GM12865 (cell line): Measurements from ENCODE around the gene OGA.

Source experiments
- DNase-seq: peaks from one replicate; pipeline ENCODE4 v3.0.0; 2010; ENCODE audit warnings: low read depth
- H3K4me3 ChIP-seq: 2 replicates; pipeline ENCODE4 v1.5.1; 2011; ENCODE audit warnings: mild to moderate bottlenecking, low read depth, low read length, control low read depth
- TF ChIP-seq, protein P1 (sequence below): IDR thresholded peaks from 2 replicates; pipeline ENCODE4 v1.5.1; 2011; ENCODE audit warnings: low read length, control low read depth, low read depth, inconsistent platforms; ENCODE audit not compliant: insufficient read depth; ENCODE audit errors: missing control alignments

Gene OGA

DNA sequence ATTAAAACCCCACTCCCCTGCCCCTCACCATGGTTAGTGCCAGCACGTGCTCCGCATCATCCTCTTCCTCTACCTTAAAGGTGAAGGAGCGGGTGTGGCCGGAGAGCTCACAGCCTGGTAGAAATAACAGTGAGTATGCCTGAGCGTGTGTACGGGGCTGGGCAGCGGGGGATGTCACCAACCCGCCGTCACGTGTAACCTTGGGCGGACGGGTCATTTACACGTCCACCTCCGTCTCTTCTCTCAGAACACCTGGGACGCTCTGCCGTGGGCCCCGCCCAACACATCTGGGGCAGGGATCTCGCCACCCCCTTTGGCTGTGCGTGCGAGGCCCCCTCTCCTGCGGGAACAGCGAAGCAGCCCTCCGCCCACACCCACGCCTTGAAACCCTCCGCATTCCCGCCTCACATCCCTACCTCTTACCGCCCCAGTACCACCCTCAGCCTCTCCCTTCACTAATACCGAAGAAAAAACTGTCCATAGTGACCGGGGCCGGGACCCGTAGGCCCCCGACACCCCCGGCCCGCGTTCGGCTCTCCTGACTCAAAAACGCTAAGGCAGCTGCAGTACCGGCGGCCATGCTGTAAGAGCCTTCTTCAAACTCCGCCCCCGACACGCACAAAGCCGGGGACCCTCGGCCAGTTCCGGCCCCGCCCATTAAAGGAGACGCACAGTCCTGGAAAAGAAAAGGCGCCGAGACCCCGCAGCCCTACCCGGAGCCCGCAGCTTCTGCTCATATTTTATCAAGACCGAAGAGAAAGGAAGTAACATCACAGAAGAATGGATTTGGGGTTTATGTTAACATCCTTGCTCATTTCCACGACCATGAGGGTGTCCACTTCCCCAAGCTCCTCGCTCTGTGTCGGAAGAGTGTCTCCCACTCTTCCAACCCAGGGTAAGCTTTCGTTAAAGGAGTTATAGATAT is 35.2 kb downstream of the OGA start, which contains the start of gene NPM3:
Gene NPM3 (minus strand): TSS at position 636 of the 925 bp plus-strand sequence. CDS start 56 bp downstream, at position 580.
- DNase-seq, result peak; percentile 87
- H3K4me3 ChIP-seq, result peak within 1 kb of the TSS; percentile 85
- TF ChIP-seq, protein P1, sequence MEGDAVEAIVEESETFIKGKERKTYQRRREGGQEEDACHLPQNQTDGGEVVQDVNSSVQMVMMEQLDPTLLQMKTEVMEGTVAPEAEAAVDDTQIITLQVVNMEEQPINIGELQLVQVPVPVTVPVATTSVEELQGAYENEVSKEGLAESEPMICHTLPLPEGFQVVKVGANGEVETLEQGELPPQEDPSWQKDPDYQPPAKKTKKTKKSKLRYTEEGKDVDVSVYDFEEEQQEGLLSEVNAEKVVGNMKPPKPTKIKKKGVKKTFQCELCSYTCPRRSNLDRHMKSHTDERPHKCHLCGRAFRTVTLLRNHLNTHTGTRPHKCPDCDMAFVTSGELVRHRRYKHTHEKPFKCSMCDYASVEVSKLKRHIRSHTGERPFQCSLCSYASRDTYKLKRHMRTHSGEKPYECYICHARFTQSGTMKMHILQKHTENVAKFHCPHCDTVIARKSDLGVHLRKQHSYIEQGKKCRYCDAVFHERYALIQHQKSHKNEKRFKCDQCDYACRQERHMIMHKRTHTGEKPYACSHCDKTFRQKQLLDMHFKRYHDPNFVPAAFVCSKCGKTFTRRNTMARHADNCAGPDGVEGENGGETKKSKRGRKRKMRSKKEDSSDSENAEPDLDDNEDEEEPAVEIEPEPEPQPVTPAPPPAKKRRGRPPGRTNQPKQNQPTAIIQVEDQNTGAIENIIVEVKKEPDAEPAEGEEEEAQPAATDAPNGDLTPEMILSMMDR, result no peak

DNA sequence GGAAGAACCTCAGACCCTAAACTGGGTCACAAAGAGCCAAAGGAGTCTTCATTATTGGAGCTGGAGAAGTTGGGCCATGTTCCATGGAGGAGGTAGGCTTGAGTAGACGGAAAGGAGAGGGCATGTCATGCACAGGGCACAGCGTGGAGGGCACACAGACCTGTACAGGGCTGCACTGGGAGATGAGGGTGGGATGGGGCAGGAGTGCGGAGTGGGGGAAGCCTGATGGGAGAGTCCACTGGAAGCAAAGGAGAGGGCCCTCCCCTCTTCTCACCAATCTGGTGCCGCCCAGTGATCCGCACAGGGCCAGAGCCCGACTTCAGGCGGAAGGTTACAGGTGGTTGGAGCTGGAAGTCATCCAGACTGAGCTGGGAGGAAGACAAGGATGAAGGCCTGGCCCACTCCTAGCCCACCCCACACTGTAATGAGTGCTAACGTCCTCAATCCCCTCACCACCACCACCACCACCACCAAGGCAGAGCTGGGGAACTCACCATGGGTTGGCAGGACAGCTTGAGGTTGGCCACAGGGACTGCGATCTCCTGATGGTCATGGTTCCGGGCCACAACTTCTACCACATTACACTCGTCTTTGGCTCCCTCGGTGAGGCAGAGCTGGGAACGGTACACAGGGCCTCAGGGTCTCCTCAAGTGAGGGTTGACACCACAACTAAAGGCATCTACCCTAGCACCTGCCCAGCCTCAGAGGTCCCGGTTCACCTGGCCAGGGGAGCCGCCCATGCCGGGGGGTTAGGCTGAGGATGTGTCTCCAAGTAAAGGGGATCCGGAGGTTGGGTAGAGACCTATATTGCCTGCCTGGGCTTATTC is 36.0 kb downstream of the OGA start:
- DNase-seq, result no peak
- H3K4me3 ChIP-seq, result peak overlapping the region; percentile 85
- TF ChIP-seq, protein P1, result no peak

DNA sequence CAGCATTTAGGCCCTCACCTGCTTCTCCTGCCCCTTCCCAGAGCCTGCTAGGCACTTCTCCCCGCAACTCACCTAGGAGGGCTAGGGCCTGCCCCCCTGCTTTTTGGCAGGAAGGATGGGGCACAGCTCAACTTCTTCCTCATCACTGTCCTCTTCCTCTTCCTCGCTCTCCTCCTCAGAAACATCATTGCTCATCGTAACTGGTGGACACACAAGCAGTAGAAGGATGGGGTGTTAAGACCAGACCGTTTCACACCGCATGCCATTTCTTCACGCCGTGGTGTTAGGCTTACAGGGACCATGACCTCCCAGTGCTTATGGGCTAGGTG is 36.6 kb downstream of the OGA start:
- TF ChIP-seq, protein P1, result no peak
- 0 out of 2 replicates have a peak overlapping the region, but pooled peaks have one; percentile 85 for H3K4me3 ChIP-seq
- DNase-seq, result no peak

DNA sequence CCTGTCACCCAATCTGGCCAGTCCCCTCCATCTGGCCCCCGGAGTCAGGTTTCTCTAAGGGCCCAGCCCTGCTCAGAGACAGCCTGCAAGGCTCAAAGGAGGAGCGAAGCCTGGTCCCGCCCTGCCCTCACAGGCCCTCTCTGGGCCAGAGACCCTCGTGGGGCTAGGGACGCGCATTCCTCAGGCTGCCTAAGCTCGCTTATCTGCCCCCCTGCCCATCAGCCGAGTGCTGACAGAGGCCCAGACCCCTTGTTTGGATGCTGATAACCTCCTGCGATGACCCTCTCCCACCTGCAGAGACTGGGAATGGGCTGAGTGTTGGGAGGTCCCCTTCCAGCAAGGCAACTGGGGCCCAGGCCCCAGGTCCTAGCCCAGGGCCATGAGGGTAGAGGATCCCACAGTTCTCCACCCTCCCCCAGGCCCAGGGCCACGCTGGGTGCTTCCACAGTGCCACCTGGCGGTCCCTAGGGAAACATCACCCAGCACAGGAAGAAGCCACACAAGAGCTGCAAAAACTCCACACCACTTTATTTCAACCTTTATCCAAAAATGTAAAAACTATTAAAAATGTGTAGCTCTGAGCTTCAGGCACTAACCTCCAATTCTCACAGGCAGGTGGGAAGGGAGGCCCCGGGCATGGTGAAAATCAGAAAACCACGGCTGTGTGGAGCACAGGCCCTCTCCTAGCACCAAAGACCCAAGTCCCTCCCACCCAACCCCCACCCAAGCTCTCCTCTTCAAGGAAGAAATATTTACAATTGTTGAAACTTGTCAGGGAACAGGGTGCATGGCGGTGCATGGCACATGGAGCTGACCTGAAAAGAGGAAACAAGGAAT is 37.2 kb downstream of the OGA start:
- no peak overlapping the region for H3K4me3 ChIP-seq
- DNase-seq, result peak; percentile 81
- TF ChIP-seq, protein P1, result peak; percentile 96

DNA sequence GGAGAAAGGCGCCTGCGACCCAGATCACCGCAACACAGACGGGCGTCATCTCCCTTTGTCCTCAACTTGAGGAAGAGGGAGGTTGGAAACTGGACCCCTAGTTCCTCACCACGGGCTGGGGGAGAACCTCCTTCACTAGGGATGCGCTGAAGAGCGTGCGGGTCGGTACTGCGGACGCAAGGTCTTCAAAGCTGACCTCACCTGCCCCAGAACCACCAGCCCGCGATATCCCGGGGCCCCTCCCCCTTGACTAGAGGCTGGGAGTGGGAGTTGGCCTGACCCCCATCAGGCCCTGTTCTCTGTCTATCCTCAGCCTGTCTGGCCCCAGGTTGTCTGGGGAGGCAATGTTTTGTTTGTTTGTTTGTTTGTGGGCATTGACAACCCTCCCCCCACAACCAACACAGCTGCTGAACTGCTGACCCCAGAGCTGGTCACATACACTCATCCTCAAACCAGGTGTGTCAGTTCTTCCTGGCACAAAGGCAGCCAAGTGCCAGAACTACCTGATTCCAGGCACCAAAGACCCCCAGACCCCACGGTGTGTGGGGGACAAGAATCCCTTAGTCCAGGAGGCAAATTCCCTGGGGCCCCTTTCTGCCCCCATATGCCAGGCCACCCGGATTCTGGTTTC is 37.9 kb downstream of the OGA start:
- H3K4me3 ChIP-seq, result peak overlapping the region; percentile 54
- TF ChIP-seq, protein P1, result no peak
- DNase-seq, result peak; percentile 25
